NAMALWA (cell line): ENCODE results near the gene HDLBP.
A peak's percentile ranks its signal among the peaks of the same experiment; 100 is the strongest.
"Not testable (repeated sequence)": the region's sequence is repeated elsewhere in the genome, so short reads cannot be mapped to it uniquely, and the experiment has no call there.

Experiments used
- DNase-seq: peaks from one replicate; pipeline ENCODE4 v3.0.0-alpha.2; 2015; ENCODE audit warnings: low spot score

HDLBP gene

DNA sequence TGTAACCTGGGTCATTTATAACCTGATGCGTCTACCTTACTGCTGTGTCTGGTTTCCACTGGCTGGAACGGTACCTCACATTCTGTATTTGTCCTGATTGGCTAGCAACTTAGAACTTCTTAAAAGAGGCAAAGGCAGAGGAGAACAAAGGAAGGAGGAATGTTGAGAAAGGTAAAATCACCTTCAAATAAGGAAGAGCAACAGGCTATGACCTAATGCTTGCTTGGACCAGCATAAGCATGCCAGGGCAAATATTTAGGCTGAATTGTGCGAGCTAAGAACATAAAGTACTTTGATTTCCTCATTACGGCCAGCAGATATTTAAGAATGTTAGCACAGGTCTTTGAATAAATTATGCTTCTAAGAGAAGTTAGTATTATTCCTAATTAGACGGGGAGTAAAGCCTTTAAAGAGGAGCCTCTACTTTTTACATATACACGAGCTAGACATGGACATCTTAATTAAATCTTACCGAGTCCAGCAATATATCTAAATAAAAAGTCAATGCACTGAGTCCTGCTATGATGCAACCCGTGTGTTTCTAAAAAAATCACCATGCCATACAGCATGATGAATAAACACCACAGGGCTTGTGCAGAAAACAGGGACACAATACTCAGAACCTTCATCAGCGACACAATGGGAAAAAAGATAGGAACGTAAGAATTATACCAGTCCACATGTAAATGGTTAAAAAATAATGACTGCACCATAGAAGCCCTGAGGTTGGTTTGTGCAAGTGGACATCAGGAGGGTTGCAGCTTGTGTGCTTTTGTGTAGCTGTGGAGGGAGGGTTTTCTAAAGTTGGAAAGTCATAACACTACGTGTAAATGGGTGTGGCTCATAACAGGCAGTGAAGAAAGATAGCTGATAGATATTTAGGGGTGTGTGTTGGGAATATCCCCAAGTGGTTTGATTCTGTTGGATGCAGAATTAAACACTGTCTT, 14.5 kb upstream of the HDLBP start:
- DNase-seq: no peak

GRCh38 chr2:241325257-241325656, 9.8 kb upstream of the HDLBP start:
- no peak for DNase-seq

DNA sequence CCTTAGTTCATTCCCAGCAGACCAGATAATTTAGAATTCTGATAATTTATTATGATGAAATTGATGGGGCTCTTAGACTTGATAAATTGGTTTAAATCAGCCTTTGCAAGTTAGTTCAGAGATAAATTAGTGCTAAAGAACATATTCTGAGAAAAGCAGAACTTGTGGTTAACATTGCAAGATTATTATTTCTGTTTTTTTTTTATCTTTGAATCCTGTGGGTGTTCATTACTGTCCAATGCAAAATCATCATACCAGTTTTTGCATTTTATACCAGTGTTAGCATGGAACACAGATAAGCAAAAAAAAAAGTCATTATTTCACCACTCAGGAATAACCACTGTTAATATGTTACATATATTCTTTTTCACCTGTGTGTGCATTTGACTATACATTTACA, 9.3 kb upstream of the HDLBP start:
- DNase-seq: no peak

DNA sequence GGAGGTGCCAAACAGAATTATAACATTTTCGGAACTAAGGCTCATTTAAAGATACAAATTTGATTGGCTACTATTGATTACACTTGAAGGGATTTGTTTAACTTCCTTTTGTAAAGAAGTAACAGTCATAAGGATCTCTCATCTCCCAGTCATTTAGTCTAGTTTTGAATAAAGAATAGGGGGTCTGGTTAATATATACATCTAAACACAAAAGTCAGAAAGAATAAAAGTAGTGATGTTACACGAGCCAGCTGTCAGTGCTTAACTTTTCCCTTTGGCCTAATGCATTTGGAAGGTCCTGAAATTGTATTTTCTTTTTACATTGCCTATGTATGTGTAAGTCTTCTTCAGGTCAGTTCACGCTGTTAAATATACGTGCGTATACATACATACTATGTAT, 8.3 kb upstream of the HDLBP start:
- DNase-seq: no peak

DNA sequence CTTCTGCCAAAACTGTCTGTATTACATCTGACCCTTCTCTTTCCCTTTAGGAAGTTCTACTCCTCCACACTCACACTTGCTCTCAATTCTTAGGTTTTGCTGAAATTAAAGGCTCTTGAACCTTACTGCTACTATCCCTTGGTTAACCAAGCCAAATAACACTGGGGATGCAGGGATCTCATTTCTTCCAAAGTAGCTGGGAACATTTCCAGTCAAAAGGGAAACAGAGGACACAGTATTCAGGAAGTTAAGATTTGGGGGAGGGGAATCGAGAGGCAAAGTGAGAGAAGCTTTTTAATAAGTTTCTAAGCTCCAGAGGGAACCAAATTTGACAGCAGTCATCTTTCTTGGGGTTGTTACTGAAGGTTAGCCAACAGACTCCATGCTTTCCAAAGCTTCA, 6.4 kb upstream of the HDLBP start:
- no peak for DNase-seq

- DNase-seq: no peak
Measured at GRCh38 chr2:241321033-241321432, 5.6 kb upstream of the HDLBP start.

- no peak for DNase-seq
Measured at GRCh38 chr2:241320394-241320793, 4.9 kb upstream of the HDLBP start.

DNA sequence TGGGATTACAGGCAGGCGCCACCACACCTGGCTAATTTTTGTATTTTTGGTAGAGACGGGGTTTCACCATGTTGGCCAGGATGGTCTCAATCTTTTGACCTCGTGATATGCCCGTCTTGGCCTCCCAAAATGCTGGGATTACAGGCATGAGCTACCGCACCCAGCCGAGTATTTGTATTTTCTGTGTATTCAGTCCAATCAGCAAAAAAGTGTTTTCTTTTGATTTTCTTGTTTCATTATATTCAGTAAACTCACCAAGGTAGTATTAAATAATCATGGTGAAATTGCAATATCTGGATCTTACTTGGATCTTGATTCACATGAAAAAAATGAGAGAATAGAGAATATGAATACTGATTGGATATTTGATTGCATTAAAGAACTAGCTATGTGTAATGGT, 3.4 kb upstream of the HDLBP start:
- not testable (repeated sequence) for DNase-seq

- peak; percentile 34 for DNase-seq
Measured at GRCh38 chr2:241317391-241317790, 1.9 kb upstream of the HDLBP start.

GRCh38 chr2:241316825-241317224, 1.4 kb upstream of the HDLBP start:
- DNase-seq: peak; percentile 30

DNA sequence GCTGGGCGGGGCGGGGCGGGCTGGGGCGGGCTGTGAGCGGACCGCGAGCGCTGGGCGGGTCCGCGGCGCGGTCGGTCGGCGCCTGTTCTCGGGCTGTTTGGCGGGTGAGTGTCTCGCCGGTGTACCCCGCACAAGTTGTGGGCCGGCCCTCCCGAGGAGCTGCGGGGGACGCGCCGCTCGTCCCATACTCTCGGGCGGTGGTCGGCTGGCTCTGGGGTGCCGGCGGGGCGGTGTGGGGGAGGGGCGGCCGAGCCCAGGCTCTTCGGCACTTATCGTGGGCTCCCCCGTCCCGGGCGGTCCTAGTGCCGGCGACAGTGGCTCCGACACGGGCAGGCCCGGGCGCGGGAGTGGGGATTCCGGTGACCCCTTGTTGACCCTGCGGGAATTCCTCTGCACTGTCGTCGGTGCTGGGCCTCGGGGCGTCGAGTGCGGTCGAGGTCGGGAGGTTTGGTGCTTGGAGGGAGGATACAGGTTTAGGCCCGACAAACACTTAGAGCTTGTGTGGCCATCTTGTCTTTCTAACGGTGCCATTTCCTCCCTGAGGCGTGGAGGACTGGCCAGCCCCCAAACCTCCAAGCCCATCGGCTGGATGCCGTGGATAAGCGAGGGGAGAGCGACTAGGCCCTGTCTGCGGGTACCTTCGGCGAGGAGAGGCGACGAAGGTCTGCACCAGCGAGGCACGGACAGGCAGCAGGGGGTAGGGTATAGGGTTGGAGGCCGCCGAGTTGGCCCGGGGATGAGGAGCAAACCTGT, 583 bp upstream of the HDLBP start, which contains the start of gene SEPTIN2:
SEPTIN2 (plus strand) TSS at position 47 of the 753 bp plus-strand sequence. CDS start 8,308 bp downstream, outside the sequence.
- peak; percentile 55 for DNase-seq

DNA sequence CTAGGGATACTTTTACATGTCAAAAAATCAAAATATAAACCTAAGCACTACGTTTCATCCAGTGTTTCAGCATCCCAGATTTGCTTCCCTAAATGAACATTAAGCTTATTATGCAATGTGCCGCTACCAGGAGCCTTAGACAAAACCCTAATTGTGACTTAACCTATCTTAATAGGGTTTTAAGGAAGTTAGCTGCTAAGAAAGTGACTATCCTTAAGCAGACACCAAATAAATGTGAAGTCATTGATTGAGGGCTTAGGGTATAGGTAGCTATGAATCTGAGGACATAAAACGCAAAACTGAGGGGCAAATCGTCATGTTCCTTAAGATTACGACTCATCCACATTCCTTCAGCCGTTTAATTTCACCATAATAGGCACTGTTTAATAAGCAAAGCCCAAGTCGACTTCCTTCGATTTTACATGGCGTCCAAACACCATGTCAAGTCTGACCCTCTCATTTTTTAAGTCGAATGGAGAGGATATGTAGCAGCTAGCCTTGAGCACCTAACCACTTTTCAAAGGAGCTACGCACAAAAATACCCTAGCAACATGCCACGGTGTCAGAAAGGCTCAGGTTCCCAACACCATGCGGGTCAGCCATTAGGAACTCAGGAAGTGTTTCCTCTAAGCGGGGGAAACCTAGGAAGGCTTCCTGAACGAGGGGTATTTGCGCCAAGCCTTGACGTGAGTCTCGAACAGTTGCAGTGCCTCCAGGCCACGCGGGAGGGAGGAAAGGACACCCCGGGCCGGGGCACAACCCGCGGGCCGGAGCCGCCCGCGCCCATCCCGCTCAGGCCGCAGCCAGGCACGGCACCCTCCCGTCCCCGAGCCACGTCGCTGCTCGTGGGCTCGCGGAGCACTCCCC, 1.0 kb downstream of the HDLBP start:
- no peak for DNase-seq

DNA sequence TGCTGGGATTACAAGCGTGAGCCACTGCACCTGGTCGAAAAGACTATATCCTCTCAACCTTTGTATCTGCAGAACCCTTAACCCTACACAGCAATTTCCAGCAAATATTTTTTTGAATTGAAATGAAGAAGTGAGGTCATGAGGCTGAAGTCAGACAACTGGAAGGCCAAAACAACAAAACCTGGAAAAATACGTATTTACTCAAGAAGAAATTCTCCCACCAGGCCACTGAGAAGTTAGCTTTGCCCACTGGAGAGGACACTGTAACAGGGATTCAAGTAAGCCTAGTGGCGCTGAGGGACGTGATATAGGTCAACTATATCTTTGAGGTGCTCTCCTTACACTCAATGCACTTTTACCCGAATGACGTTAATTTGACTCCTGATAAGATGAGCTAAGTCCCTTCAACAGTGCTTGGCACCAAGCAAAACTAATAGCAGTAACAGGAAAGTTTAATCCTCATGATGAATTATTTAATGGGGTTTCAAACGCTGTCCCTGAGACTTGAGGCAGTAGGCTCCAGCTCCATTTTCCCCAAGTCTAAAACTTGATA, 1.9 kb downstream of the HDLBP start:
- DNase-seq: no peak

GRCh38 chr2:241312082-241312481, 3.4 kb downstream of the HDLBP start:
- DNase-seq: no peak

GRCh38 chr2:241310917-241311566, 4.4 kb downstream of the HDLBP start:
- DNase-seq: peak; percentile 50

DNA sequence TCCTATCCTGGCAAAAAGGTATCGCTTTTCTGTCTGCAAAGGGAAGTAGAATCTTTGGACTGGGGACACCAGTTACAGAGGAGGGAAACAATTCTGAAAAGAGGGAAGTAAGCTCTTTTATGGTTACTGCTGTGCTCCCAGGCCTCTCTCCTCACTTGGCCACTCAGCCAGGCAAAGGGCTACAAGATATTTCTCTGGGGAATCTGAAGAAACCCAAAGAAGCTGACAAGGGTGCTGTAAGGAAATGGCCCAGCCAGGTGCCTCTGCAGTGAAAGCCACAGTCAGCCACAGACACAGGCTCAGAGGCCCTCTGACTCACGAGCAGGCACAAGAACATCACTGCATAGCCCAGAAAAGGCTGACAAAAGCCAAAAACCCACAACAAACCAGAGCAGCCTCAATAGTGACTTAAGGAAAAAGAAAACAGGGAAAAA, 5.8 kb downstream of the HDLBP start:
- peak; percentile 60 for DNase-seq

DNA sequence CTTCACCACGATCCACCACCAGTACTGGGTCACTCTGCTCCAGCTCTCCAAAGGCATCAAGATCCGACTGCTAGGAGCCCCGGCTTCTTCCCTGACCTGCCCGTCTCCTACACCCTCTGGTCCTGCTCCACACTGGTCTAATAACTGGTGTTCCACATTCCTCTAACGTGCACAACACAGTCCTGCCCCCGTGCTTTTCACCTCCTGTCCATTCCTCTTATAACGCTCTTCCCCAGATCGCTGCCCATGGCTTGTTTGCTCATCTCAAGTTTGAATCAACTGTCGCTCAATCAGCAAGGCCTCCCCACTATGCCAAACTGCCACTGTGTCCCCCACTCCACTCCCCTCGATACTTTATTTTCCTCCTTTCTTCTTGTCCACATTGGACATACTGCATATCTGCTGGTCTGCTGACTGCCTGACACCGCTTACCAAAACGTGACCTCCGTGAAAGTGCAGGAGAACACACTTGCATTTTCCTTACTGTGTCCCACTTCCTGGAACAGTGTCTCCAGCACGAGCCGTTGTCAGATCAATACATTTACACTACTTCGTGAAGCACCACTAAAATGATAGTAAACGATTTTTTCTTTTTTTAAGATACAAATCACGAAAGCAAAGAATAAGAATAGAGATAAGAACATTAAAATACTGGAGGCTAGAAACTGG, 6.5 kb downstream of the HDLBP start:
- no peak for DNase-seq

- no peak for DNase-seq
Measured at GRCh38 chr2:241308267-241308666, 7.2 kb downstream of the HDLBP start.

- no peak for DNase-seq
Measured at GRCh38 chr2:241307055-241307454, 8.4 kb downstream of the HDLBP start.

- no peak for DNase-seq
Measured at GRCh38 chr2:241304039-241304670, 11.3 kb downstream of the HDLBP start.
